GM19467 (cell line): ENCODE data around the gene RNASE1.
"Not testable (repeated sequence)": the region's sequence is repeated elsewhere in the genome, so short reads cannot be mapped to it uniquely, and the experiment has no call there.

Source experiments
- ATAC-seq: cut with Tn5 transposase; IDR thresholded peaks from one replicate; pipeline ENCODE4 v1.9.1; 2021; ENCODE audit warnings: mild to moderate bottlenecking, moderate library complexity; ENCODE audit not compliant: unreplicated experiment

The RNASE1 gene

DNA sequence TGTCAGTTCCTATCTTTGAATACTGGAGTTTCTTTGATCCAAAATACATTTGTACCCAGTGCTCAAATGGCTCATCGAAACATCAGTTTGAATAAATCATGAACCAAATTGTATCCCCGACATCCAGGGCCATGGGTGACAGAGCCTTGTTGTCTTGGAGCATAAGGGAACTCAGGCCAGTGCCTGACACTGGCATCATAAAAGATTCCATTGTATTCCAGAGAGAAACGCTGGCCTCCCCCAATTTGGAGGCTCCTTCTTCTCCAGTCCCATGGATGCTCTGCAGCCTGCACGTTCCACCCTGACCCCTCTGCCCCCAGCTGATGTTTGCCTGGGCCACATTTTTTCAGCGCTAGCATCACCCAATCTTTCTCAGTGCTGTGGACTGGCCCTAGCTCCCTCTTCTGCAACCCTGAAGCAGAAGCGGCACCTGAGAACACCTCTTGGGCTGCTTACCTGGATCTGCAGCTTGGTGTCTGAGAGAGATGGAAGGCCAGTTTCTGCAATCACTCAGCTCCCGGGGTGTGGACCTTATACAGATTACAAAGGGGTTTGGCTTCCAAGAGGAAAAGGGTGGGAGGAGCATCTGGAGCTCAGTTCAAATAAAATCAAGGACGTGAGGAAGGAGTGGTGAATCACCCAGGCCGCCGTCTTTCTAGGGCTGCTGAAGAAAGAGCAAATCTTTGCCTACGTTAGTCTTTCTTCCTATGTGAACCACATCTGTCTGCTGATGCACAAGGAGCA lies at the start of gene RNASE1:
Gene RNASE1 (minus strand): TSS at position 504 of the 744 bp plus-strand sequence. CDS start 776 bp downstream, outside the sequence.
- ATAC-seq, result no peak

DNA sequence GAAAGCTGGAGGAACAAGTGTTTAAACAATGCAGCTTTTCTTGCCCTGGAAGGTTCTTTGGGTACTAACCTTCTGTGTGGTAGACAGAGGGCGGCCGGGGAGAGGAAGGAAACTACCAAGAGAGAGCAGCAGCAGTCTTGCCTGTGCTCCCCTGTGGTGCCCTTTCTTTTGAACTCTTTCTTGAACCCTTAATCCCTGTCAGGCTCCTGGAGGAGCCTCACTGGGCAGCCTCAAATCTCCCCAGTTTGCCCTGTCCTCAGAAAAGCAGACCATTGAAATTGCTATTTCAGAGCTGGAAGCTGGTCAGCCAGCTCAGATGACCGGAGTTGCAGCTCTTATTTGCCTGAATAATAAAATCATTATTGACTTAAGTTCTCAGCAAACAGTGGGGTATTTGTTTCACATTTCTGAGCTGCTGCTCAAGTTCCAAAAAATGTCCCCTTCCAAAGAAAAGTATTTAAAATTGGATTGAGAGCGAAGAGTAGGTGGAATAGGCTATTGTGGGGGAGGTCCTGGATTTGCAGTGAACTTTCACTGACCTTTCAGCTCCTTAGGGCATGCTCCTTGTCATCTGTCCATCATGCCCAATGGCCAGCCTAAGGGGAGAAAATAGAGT lies 46.4 kb upstream of the RNASE1 start:
- ATAC-seq, result no peak

DNA sequence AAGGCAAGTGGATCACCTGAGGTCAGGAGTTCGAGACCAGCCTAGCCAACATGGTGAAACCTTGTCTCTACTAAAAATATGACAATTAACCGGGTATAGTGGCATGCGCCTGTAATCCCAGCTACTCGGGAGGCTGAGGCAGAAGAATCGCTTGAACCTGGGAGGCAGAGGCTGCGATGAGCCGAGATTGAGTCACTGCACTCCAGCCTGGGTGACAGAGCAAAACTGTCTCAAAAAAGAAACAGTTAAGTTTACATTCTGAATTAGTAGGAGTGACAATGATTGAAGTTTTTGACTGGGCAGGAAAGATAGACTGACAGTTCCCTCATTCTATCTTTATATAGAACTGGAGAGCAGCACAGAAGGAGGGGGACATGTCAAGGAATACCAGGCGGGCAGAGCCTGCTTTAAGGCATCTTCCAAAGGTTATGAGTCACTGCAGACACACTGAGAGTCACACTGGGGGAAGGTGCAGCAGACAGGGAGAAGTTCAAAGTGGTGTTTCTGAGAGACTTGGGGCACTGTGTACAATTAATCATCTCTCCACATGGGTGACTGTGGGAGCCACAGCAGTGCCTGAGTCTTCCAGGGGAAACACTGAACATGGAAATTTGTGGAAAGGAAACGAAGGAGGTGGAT lies 45.8 kb upstream of the RNASE1 start:
- no peak for ATAC-seq

DNA sequence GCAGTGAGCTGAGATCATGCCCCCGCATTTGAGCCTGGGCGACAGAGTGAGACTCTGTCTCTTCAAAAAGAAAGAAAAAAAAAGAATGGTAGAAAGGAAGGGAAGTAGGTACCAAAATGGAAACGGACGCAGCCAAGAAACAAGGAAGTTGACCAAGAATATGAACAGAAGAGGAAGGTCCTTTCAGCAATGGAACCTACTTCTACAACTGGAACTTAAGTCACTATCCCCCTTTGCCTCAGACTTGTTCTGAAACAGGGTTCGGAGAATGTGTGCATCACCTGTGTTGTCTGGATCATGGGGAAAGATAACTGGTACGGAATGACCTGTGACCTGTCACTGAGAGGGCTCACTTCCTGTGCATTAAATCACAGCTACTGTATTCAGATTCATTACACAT lies 43.9 kb upstream of the RNASE1 start:
- no peak for ATAC-seq

DNA sequence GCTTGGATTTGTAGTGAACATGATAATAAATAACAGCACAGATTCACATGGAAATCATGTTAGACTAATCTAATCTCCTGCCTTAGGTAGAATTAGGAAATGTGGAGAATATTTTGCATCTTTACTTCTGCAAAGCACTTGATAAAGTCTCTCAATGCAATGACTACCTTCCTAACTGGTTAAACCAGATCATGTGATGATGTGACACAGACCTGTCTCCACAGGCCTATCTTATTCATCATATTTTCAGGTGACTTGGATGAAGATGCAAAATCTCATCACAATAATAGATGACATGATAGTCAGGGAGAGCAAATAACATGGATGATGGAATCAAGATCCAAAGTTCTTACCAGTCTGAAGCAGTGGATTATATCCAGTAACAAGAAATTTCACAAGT lies 38.5 kb upstream of the RNASE1 start:
- ATAC-seq, result no peak

DNA sequence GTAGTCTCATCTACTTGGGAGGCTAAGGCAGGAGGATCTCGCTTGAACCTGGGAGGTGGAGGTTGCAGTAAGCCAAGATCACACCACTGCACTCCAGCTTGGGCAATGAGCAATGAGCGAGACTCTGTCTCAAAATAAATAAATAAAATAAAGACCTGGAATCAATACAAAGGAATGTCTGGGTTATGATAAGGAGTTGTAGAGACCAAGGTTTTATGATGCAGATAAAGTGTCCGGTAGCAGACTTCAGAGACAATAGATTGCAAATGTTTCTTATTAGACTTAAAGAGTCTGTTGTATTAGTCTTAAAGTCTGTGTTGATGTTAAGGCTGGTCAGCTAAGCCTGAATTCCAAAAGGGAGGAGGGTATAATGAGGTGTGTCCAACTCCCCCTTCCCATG lies 35.2 kb upstream of the RNASE1 start:
- no peak for ATAC-seq

DNA sequence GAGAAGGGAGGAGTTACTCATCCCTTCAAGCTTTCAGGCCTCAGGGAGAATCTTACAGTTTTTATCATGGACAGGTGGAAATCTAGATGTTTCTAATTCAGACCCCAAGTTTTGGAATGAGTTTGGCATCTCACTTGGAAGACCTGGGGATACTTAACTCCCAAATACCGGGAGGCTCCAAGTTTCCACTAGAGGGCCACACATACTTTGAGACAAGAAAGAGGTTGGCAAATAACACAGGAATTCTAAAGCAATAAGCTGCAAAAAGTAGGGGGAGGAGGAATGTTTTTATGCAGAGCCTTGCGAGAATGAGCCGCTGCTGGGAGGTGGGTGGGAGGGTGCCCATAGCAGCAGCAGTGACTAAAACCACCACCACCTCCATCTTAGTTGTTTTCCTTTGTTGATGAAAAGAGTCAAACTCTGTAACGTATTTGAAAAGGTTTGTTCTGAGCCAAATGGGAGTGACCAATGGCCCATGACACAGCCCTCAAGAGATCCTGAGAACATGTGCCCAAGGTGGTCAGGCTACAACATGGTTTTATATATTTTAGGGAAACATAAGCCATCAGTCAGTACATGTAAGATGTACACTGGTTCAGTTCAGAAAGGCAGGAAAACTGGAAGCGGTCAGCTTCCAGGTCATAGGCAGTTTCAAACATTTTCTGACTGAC lies 34.2 kb upstream of the RNASE1 start:
- ATAC-seq, result no peak

DNA sequence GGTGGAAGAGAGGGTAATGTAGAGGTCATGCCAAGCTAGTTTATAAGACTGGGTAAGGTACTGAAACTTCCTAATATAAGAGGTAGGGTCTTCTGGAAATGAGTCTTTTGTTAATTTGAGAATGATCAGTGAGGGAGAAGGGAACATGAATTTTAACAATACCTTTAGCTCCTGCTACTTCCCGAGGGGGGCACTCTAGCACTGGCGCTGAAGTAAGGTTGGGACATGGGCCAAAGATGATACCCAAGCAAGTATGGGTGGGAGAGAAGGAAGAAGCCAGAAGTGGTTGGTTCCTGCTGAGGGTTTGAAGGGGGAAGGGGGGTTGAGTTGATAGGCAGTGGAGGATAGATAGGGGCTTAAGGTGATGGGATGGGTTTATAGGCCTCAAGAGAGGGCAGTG lies 32.3 kb upstream of the RNASE1 start:
- ATAC-seq, result no peak

DNA sequence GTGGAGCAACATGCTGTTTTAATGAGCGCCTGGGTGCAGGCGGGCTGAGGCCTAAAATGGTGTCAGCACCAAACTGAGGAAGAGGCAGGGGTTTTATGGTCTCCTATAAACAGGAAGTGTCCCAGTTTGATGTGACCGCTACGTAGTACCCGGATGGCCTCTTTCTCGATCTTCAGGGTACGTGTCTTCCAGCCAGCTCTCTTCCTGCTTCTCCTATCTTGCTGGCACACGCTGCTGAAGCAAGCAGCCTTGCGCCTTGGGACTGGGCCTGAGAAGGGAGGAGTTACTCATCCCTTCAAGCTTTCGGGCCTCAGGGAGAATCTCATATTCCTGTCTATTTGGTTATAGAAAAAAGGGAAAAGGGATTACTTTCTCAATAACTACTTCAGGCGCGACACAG lies 28.2 kb upstream of the RNASE1 start:
- ATAC-seq, result no peak

DNA sequence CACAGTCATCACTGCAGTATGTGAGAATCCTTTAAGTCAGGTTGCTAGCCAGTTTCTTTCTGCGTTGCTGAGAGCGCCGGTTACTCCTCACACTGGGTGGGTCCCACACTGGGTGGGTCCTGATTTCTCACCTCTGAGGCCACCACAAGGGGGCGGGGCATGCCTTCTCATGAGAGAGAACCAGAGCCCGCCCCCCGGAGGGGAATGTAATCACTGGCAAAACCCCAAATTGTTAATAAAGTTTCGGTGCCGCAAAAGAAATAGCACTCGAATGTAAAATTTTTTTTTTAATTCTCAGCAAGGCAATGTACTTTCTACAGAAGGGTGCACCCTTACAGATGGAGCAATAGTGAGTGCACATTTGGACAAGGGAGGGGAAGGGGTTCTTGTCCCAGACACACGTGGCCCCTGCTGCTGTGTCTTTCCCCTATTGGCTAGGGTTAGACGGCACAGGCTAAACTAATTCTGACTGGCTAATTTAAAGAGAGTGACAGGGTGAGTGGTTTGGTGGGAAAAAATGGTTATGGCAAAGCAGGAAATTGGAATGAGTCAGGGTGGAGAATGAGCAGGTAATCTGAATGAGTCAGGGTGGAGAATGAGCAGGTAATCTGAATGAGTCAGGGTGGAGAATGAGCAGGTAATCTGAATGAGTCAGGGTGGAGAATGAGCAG lies 25.5 kb upstream of the RNASE1 start:
- ATAC-seq, result not testable (repeated sequence)

DNA sequence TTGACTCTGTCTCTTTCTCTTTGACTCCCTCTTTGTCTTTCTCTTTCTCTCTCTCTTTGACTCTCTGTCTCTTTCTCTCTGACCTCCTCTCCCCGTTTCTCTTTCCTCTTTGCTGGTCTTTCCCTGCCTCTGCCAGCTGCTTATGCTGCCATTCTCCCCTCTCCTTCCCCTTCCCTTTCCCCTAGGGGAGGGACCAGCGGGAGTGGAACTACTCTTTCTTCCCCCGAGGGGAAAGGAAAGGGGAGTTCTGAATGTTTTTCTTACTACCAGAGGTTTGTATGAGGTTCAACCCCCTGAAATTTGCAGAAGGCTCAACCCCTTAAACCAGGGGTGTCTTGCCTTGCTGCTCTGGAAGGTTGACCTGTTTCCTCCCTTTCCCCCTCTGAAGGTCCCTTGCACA lies 24.7 kb upstream of the RNASE1 start:
- ATAC-seq, result no peak

DNA sequence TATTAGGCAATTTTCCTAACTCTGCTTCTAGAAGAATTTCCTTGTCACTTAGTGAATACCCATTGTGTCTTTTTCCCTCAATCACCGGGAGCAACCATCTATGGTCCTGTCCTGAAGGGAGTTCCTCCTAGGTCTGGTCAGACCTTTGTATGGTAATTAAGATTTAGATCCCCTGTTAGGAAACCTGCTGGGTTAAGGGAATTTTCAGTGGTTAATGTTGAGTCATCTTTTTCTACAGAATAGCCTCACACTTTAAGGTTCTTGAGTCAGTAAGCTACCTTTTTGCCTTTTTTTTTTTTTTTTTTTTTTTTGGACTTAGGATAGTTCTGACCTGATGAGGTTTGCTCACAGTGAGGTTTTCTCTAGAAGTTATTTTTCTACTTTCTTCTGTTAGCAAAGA lies 24.0 kb upstream of the RNASE1 start:
- ATAC-seq, result not testable (repeated sequence)

DNA sequence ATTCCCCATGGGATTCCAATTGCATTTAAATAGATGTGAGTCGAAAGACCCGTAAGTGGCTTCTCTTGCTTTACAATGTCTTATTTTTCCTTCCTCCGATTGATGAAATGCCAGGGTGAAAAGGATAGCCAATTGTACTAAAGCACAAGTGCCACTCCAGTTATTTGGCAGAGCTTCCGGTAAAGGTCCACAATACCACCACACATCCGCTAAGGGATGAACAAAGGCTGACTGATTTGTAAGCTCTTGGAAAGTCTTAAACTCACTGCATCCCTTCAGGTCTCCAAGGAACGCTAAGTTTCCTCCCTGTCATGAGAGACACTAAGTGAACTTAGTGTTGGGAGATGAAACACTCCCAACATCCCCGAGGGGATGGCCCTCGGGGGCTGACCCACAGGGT lies 21.2 kb upstream of the RNASE1 start:
- no peak for ATAC-seq

DNA sequence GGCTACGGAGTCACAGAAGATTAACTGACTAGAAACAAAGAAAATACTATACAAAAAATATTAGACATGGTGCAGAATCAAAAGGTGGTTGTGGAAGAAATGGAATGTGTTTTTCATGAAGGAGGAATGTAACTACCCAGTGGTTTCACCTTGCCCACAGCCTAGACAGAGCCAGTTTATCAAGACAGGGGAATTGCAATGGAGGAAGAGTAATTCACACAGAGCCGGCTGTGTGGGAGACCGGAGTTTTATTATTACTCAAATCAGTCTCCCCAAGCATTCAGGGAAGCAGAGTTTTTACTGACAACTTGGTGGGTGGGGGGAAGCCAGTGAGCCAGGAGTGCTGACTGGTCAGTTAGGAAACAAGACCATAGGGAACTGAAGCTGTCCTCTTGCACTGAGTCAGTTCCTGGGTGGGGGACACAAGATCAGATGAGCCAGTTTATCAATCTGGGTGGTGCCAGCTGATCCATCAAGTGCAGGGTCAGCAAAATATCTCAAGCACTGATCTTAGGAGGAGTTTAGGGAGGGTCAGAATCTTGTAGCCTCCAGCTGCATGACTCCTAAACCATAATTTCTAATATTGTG lies 19.0 kb upstream of the RNASE1 start:
- not testable (repeated sequence) for ATAC-seq

DNA sequence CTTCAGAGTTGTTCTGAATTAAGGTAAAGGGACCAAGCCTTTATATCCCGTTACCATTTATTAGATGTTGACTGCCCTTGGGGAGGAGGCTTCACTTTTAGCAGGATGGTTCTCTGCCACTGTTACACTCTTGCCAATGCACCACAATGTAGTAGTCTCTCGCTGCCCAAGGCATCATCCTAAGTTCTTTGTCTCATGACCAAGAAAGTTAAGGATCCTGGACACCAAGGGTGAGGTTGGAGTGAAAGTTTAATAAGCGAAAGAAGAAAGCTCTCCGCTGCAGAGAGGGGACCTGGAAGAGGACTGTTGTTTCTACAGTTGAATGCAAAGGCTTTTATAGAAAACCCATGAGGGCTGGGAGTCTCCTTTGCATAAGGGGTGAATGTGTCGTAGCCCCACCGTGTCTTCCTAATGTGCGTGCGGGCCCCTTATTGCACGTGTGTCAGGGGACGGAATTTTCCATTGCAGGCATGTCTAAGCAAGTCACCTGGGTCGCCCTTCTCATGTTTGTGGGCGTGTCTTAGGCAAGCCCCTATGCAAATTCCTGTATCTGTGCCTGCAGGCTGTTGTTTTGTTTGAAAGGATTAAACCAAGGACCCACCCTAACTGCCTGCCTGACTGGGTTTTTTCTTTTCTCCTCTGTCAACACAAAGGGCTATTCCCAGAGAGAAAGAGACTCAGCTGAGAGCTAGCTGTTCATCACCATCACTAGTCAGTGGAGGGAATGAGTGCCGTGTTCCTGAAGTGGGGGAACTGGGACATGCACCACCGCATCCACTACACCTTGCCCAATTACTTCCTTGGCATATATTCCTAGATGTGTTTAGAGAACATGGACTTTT lies 17.6 kb upstream of the RNASE1 start:
- no peak for ATAC-seq

DNA sequence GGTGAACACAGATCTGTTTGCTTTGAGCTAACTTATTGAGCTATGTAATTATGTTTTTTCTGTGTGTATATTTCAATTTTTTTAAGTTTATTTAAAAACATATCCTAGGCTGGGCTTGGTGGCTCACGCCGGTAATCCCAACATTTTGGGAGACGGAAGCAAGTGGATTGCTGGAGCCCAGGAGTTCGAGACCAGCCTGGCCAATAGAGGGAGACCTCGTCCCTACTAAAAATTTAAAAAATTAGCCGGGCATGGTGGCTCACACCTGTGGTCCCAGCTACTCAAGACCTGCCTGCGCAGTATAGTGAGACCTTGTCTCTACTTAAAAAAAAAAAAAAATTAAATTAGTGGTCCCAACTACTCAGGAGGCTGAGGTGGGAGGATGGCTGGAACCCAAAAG lies 16.2 kb upstream of the RNASE1 start:
- ATAC-seq, result no peak

DNA sequence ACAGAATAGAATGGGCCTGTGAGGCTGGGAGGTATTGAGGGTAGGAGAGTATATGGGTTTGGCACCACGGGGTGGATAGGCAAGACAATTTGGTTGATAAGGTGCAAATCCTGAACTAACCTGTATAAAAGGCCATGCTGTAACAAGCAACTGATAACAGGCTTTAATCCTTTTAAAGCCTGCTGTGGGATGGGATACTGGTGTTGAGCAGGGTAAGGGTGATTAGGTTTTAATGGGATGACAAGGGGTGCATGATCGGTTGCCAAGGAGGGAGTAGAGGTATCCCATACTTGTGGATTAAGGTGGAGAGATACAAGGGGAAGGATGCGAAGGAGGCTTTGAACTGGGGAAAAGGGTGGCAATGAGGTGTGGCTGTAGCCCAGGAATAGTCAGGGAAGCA lies 13.3 kb upstream of the RNASE1 start:
- ATAC-seq, result not testable (repeated sequence)

DNA sequence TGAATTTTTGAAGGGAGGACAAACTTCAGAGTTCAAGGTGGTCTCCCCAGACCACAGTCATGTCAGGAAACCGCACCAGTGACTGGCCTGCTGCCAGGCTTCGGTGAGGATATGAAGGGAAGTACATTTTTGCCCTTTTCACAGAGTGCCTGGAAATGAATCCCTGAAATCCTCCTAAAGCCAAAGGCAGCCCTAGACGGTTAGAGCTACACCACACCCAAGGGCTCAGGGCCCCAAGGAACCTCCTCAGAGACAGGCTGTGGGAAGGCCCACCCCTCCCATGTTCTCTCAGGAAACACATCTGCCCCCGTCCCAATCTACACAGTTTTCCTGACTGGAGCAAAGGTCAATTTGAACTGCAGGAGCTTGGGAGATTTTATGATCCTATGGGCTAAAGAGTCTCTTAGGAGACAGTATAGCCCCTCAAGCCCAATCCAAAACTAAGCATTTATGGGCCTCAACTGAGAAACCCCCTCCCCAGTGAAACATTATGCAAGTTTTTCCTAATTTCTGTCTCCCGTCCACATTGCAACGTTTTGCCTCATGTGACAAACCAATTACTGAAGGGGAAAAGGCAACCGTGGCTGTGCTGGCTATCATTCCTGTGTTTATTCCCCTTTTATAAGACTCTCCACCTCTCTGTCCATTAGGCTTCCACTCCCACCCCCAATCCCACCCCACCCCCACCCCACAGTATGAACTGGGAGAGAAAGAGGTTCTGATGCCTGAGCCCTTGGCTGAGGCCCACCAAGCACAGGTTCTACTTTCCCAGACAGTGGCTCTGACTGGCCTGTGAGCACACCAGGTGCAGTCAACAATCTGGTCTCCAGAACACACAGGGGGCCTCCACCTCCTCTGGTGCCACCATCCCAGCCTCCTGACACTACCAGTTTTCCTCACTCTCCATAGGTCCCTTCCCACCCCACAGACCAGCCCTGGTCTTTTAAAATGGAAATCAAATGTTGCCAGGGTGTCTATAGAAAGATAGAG lies 9.6 kb upstream of the RNASE1 start:
- no peak for ATAC-seq

DNA sequence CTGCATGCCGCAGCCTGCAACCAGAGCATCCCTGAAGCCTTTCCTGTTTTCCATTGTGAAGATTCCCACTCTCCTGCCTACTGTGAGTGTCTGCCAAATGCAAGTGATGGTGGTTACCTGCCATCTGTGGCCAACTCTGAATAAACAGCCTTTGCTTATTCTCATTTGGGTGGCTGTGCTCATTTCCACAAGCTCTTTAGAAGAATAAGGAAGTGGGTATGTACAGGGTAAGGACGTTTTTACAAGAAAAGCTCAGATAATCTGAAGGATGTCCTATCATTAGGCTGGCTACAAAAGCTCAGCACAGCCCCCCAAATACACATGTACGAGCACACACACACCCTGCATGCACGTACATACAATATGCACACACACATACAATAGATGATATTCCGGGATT lies 7.3 kb upstream of the RNASE1 start:
- no peak for ATAC-seq
